Measurements from ENCODE around the gene ZNF766.
A peak's percentile ranks its signal among the peaks of the same experiment; 100 is the strongest.
"Not testable (repeated sequence)": the region's sequence is repeated elsewhere in the genome, so short reads cannot be mapped to it uniquely, and the experiment has no call there.

Gene ZNF766

GRCh38 chr19:52297601-52298364, 28.4 kb downstream of the ZNF766 start:
- Histone ChIP-seq H3K4me3 (ENCODE audit: low read depth in 1 of 5, low read length in 5 of 5) (peak overlapping the region; percentile 88 to 96 (median 94)), H3K27me3 (ENCODE audit: control insufficient read depth in 5 of 5, insufficient read depth in 4 of 5, low read length in 5 of 5) (no peaks in the 10 kb centered on the region), H3K27ac (ENCODE audit: low read depth, low read length) (peak overlapping the region; percentile 89), H3K9ac (ENCODE audit: low read length in 5 of 5) (peak overlapping the region; percentile 84 to 93 (median 87)), H3K9me3 (ENCODE audit: control insufficient read depth in 5 of 5, low read length in 5 of 5) (peaks cover 0 to 14% (median 7%) of the 10 kb centered on the region in 5 donors), H3K36me3 (ENCODE audit: control insufficient read depth in 5 of 5, insufficient read depth in 5 of 5, low read length in 5 of 5) (peaks cover 23 to 28% (median 26%) of the 10 kb centered on the region in 5 donors), H3K4me1 (ENCODE audit: control insufficient read depth in 5 of 5, insufficient read depth in 5 of 5, low read length in 5 of 5) (peaks cover 0 to 19% (median 16%) of the 10 kb centered on the region in 5 donors)

GRCh38 chr19:52307275-52307674, 37.9 kb downstream of the ZNF766 start:
- H3K36me3 ChIP-seq (ENCODE audit: control insufficient read depth in 5 of 5, insufficient read depth in 5 of 5, low read length in 5 of 5): peaks cover 36 to 67% (median 54%) of the 10 kb centered on the region in 5 donors
- no peak overlapping the region for H3K9ac ChIP-seq (ENCODE audit: low read length in 5 of 5)
- no peak overlapping the region for H3K27ac ChIP-seq (ENCODE audit: low read depth, low read length)
- H3K27me3 ChIP-seq (ENCODE audit: control insufficient read depth in 5 of 5, insufficient read depth in 4 of 5, low read length in 5 of 5): no peaks in the 10 kb centered on the region
- H3K4me3 ChIP-seq (ENCODE audit: low read depth in 1 of 5, low read length in 5 of 5): peak overlapping the region; percentile 39 to 70 (median 47)
- no peaks in the 10 kb centered on the region for H3K4me1 ChIP-seq (ENCODE audit: control insufficient read depth in 5 of 5, insufficient read depth in 5 of 5, low read length in 5 of 5)
- peaks cover 56 to 83% (median 76%) of the 10 kb centered on the region in 5 donors for H3K9me3 ChIP-seq (ENCODE audit: control insufficient read depth in 5 of 5, low read length in 5 of 5)

- H3K9ac ChIP-seq (ENCODE audit: low read length in 5 of 5): no peak overlapping the region
- H3K4me3 ChIP-seq (ENCODE audit: low read depth in 1 of 5, low read length in 5 of 5): peak overlapping the region; percentile 36 to 56 (median 47)
- no peaks in the 10 kb centered on the region for H3K27me3 ChIP-seq (ENCODE audit: control insufficient read depth in 5 of 5, insufficient read depth in 4 of 5, low read length in 5 of 5)
- no peaks in the 10 kb centered on the region for H3K4me1 ChIP-seq (ENCODE audit: control insufficient read depth in 5 of 5, insufficient read depth in 5 of 5, low read length in 5 of 5)
- no peak overlapping the region for H3K27ac ChIP-seq (ENCODE audit: low read depth, low read length)
- H3K9me3 ChIP-seq (ENCODE audit: control insufficient read depth in 5 of 5, low read length in 5 of 5): peaks cover 83 to 98% (median 94%) of the 10 kb centered on the region in 5 donors
- peaks cover 44 to 58% (median 47%) of the 10 kb centered on the region in 5 donors for H3K36me3 ChIP-seq (ENCODE audit: control insufficient read depth in 5 of 5, insufficient read depth in 5 of 5, low read length in 5 of 5)
Measured at GRCh38 chr19:52322429-52322828, 53.0 kb downstream of the ZNF766 start.

GRCh38 chr19:52331757-52332156, 62.4 kb downstream of the ZNF766 start:
- H3K9me3 ChIP-seq (ENCODE audit: control insufficient read depth in 5 of 5, low read length in 5 of 5): peaks cover 36 to 84% (median 71%) of the 10 kb centered on the region in 5 donors

GRCh38 chr19:52335768-52336116, 66.4 kb downstream of the ZNF766 start:
- Histone ChIP-seq H3K27ac (ENCODE audit: low read depth, low read length) (no peak overlapping the region), H3K9me3 (ENCODE audit: control insufficient read depth in 5 of 5, low read length in 5 of 5) (peaks cover 20 to 54% (median 40%) of the 10 kb centered on the region in 5 donors), H3K4me3 (ENCODE audit: low read depth in 1 of 5, low read length in 5 of 5) (peak overlapping the region; percentile 88 to 95 (median 89)), H3K36me3 (ENCODE audit: control insufficient read depth in 5 of 5, insufficient read depth in 5 of 5, low read length in 5 of 5) (no peaks in the 10 kb centered on the region), H3K27me3 (ENCODE audit: control insufficient read depth in 5 of 5, insufficient read depth in 4 of 5, low read length in 5 of 5) (no peaks in the 10 kb centered on the region), H3K9ac (ENCODE audit: low read length in 5 of 5) (peak overlapping the region in 2 of 5 donors; percentile 88 to 92), H3K4me1 (ENCODE audit: control insufficient read depth in 5 of 5, insufficient read depth in 5 of 5, low read length in 5 of 5) (peaks cover 0 to 15% (median 10%) of the 10 kb centered on the region in 5 donors)

More at GRCh38 chr19:52331757-52332156, 62.4 kb downstream of the ZNF766 start:
- Histone ChIP-seq H3K4me3 (ENCODE audit: low read depth in 1 of 5, low read length in 5 of 5) (peak overlapping the region; percentile 19 to 48 (median 44)), H3K9ac (ENCODE audit: low read length in 5 of 5) (no peak overlapping the region), H3K27ac (ENCODE audit: low read depth, low read length) (no peak overlapping the region), H3K27me3 (ENCODE audit: control insufficient read depth in 5 of 5, insufficient read depth in 4 of 5, low read length in 5 of 5) (no peaks in the 10 kb centered on the region), H3K36me3 (ENCODE audit: control insufficient read depth in 5 of 5, insufficient read depth in 5 of 5, low read length in 5 of 5) (no peaks in the 10 kb centered on the region), H3K4me1 (ENCODE audit: control insufficient read depth in 5 of 5, insufficient read depth in 5 of 5, low read length in 5 of 5) (peaks cover 0 to 9% (median 6%) of the 10 kb centered on the region in 5 donors)

- Histone ChIP-seq H3K27me3 (ENCODE audit: control insufficient read depth in 5 of 5, insufficient read depth in 4 of 5, low read length in 5 of 5) (no peaks in the 10 kb centered on the region), H3K9me3 (ENCODE audit: control insufficient read depth in 5 of 5, low read length in 5 of 5) (peaks cover 16 to 49% (median 35%) of the 10 kb centered on the region in 5 donors), H3K36me3 (ENCODE audit: control insufficient read depth in 5 of 5, insufficient read depth in 5 of 5, low read length in 5 of 5) (no peaks in the 10 kb centered on the region), H3K4me1 (ENCODE audit: control insufficient read depth in 5 of 5, insufficient read depth in 5 of 5, low read length in 5 of 5) (peaks cover 0 to 15% (median 10%) of the 10 kb centered on the region in 5 donors), H3K4me3 (ENCODE audit: low read depth in 1 of 5, low read length in 5 of 5) (peak within 1 kb of the TSS; percentile 88 to 95 (median 89)), H3K27ac (ENCODE audit: low read depth, low read length) (peak within 1 kb of the TSS; percentile 57), H3K9ac (ENCODE audit: low read length in 5 of 5) (peak within 1 kb of the TSS; percentile 63 to 92 (median 88))
Measured at GRCh38 chr19:52336117-52336790, 66.9 kb downstream of the ZNF766 start, which contains the start of gene ZNF610. ZNF610 (plus strand) TSS chr19:52336243; CDS start chr19:52349173, 12,930 bp downstream.

- no peaks in the 10 kb centered on the region for H3K27me3 ChIP-seq (ENCODE audit: control insufficient read depth in 5 of 5, insufficient read depth in 4 of 5, low read length in 5 of 5)
- H3K9ac ChIP-seq (ENCODE audit: low read length in 5 of 5): peak overlapping the region in 4 of 5 donors; percentile 88 to 92 (median 89)
- no peaks in the 10 kb centered on the region for H3K36me3 ChIP-seq (ENCODE audit: control insufficient read depth in 5 of 5, insufficient read depth in 5 of 5, low read length in 5 of 5)
- H3K9me3 ChIP-seq (ENCODE audit: control insufficient read depth in 5 of 5, low read length in 5 of 5): peaks cover 9 to 43% (median 29%) of the 10 kb centered on the region in 5 donors
- H3K27ac ChIP-seq (ENCODE audit: low read depth, low read length): peak overlapping the region; percentile 57
- H3K4me1 ChIP-seq (ENCODE audit: control insufficient read depth in 5 of 5, insufficient read depth in 5 of 5, low read length in 5 of 5): peaks cover 0 to 15% (median 10%) of the 10 kb centered on the region in 5 donors
- H3K4me3 ChIP-seq (ENCODE audit: low read depth in 1 of 5, low read length in 5 of 5): peak overlapping the region; percentile 88 to 95 (median 89)
Measured at GRCh38 chr19:52336791-52337381, 67.5 kb downstream of the ZNF766 start.

- H3K4me1 ChIP-seq (ENCODE audit: control insufficient read depth in 5 of 5, insufficient read depth in 5 of 5, low read length in 5 of 5): peaks cover 0 to 15% (median 10%) of the 10 kb centered on the region in 5 donors
- not testable (repeated sequence) for H3K9ac ChIP-seq (ENCODE audit: low read length in 5 of 5); H3K27me3 ChIP-seq (ENCODE audit: control insufficient read depth in 5 of 5, insufficient read depth in 4 of 5, low read length in 5 of 5); H3K4me3 ChIP-seq (ENCODE audit: low read depth in 1 of 5, low read length in 5 of 5); H3K27ac ChIP-seq (ENCODE audit: low read depth, low read length); H3K36me3 ChIP-seq (ENCODE audit: control insufficient read depth in 5 of 5, insufficient read depth in 5 of 5, low read length in 5 of 5)
- H3K9me3 ChIP-seq (ENCODE audit: control insufficient read depth in 5 of 5, low read length in 5 of 5): peaks cover 0 to 22% (median 10%) of the 10 kb centered on the region in 5 donors
Measured at GRCh38 chr19:52339022-52339421, 69.6 kb downstream of the ZNF766 start.

GRCh38 chr19:52343548-52343947, 74.2 kb downstream of the ZNF766 start:
- peaks cover 0 to 10% (median 5%) of the 10 kb centered on the region in 5 donors for H3K9me3 ChIP-seq (ENCODE audit: control insufficient read depth in 5 of 5, low read length in 5 of 5)
- no peaks in the 10 kb centered on the region for H3K27me3 ChIP-seq (ENCODE audit: control insufficient read depth in 5 of 5, insufficient read depth in 4 of 5, low read length in 5 of 5)
- H3K4me1 ChIP-seq (ENCODE audit: control insufficient read depth in 5 of 5, insufficient read depth in 5 of 5, low read length in 5 of 5): peaks cover 0 to 3% (median 0%) of the 10 kb centered on the region in 5 donors
- H3K9ac ChIP-seq (ENCODE audit: low read length in 5 of 5): no peak overlapping the region
- H3K36me3 ChIP-seq (ENCODE audit: control insufficient read depth in 5 of 5, insufficient read depth in 5 of 5, low read length in 5 of 5): peaks cover 5 to 8% (median 7%) of the 10 kb centered on the region in 5 donors
- H3K27ac ChIP-seq (ENCODE audit: low read depth, low read length): no peak overlapping the region
- no peak overlapping the region for H3K4me3 ChIP-seq (ENCODE audit: low read depth in 1 of 5, low read length in 5 of 5)

Measured in subcutaneous abdominal adipose tissue (tissue), 5 donors.